Posterior vena cava (tissue), 2 donors: ENCODE measurements around the gene FN3K. TPM values are rescaled to one million over a fixed set of nuclear protein-coding genes. Genes with fewer than 3 reads are reported as not detected.

ENCODE experiments used
- DNase-seq: peaks from one replicate; pipeline ENCODE4 v3.0.0-alpha.2; 2020; ENCODE audit warnings: low spot score
- intact Hi-C, 2 donors: fragments of 100-400 bp; cut with DNase I; formaldehyde crosslinking; loops; one replicate each; pipeline versions ENCODE4 v1.14.1 to v1.14.2; 2022 to 2023
- total RNA-seq, 2 donors: library from RNA; stranded (reverse); fragmentation: NEBNext Ultra II Directional; extraction: Animal tissue kit (Norgen Biotek cat#: 25700); gene quantifications; one replicate each; pipeline ENCODE4 v1.2.1, GENCODE V29; 2021
- donor health status: DM: yes; HTN: yes; CAD: no.
- donor health status: DM: yes; HTN: yes; CAD: no.

Gene FN3K
- total RNA-seq, 2 donors from 2014 or later, result 9.6 to 13.2 TPM

GRCh38 chr17:82787081-82787848, 51.9 kb downstream of the FN3K start:
- DNase-seq, result peak; percentile 96
- intact Hi-C loops, result loop anchor here in 1 of 2 donors (10.0 kb wide), 1 partner anchor 432 kb away; the partner anchor contains the start of gene TEX19

GRCh38 chr17:82788206-82789001, 53.0 kb downstream of the FN3K start:
- DNase-seq, result no peak
- intact Hi-C loops, result loop anchor here in 1 of 2 donors (10.0 kb wide), 1 partner anchor 434 kb away; the partner anchor contains the start of gene TEX19

GRCh38 chr17:82789051-82789592, 53.7 kb downstream of the FN3K start:
- no peak for DNase-seq
- intact Hi-C loops, result loop anchor here in 1 of 2 donors (10.0 kb wide), 1 partner anchor 434 kb away; the partner anchor contains the start of gene TEX19

GRCh38 chr17:82789806-82790205, 54.4 kb downstream of the FN3K start:
- no peak for DNase-seq

GRCh38 chr17:82790391-82790790, 55.0 kb downstream of the FN3K start:
- no peak for DNase-seq
- intact Hi-C loops, result no loop called here

More at GRCh38 chr17:82789806-82790205, 54.4 kb downstream of the FN3K start:
- intact Hi-C loops, result loop anchor here in 1 of 2 donors (10.0 kb wide), 1 partner anchor 435 kb away; the partner anchor contains the start of gene TEX19

GRCh38 chr17:82791532-82791931, 56.1 kb downstream of the FN3K start:
- no peak for DNase-seq
- intact Hi-C loops, result no loop called here

- DNase-seq, result no peak
- intact Hi-C loops, result no loop called here
Measured at GRCh38 chr17:82793974-82794630, 58.7 kb downstream of the FN3K start.

GRCh38 chr17:82794781-82795482, 59.5 kb downstream of the FN3K start:
- DNase-seq, result no peak
- intact Hi-C loops, result no loop called here

- DNase-seq, result no peak
- intact Hi-C loops, result no loop called here
Measured at GRCh38 chr17:82795615-82796014, 60.2 kb downstream of the FN3K start.

GRCh38 chr17:82797061-82797460, 61.6 kb downstream of the FN3K start:
- intact Hi-C loops, result no loop called here
- no peak for DNase-seq

- intact Hi-C loops, result no loop called here
- DNase-seq, result no peak
Measured at GRCh38 chr17:82798752-82799151, 63.3 kb downstream of the FN3K start.

- DNase-seq, result no peak
- intact Hi-C loops, result no loop called here
Measured at GRCh38 chr17:82799591-82799990, 64.2 kb downstream of the FN3K start.

Other genes starting within 250 kb of the FN3K start
- gene FOXK2, start 215.9 kb upstream of the FN3K start, total RNA-seq, result 10 to 100 TPM; 42.4 to 49.6 TPM
- 10 to 100 TPM; 49.7 to 56.5 TPM for gene WDR45B, start 87.2 kb upstream of the FN3K start, total RNA-seq
- gene RAB40B, start 36.9 kb upstream of the FN3K start, total RNA-seq, result 1 to 10 TPM; 4.2 to 6.3 TPM
- 10 to 100 TPM; 18.5 to 19.5 TPM for gene FN3KRP, start 18.9 kb upstream of the FN3K start, total RNA-seq
- 10 to 100 TPM; 72.5 to 80.5 TPM for gene TBCD, start 16.4 kb downstream of the FN3K start, total RNA-seq
- not detected for gene ZNF750, start 104.4 kb downstream of the FN3K start, total RNA-seq